Left lung (tissue), 10 donors: ENCODE measurements around the gene SYNGAP1. TPM values are rescaled to one million over a fixed set of nuclear protein-coding genes. Genes with fewer than 3 reads are reported as not detected.
"Not testable (repeated sequence)": the region's sequence is repeated elsewhere in the genome, so short reads cannot be mapped to it uniquely, and the experiment has no call there.

Experiments used
- ATAC-seq: fragments of 200-7000 bp; cut with Tn5 transposase; one replicate; pipeline ENCODE4 v1.9.1; 2020; ENCODE audit warnings: moderate library complexity
- DNase-seq, 4 donors: peaks; one replicate each; pipeline ENCODE4 v3.0.0-alpha.2; 2013 to 2020
- H3K27ac ChIP-seq, 2 donors: fragments of 200-600 bp; sonication (generic) in 1 of 2; one replicate each; pipeline versions ENCODE4 v1.5.0 to v1.8.0; 2020 to 2021
- H3K27me3 ChIP-seq, 2 donors: fragments of 200-600 bp; sonication (generic) in 1 of 2; one replicate each; pipeline versions ENCODE4 v1.5.0 to v1.8.0; 2020 to 2021
- H3K36me3 ChIP-seq, 2 donors: fragments of 200-600 bp; sonication (generic) in 1 of 2; one replicate each; pipeline versions ENCODE4 v1.5.0 to v1.8.0; 2020 to 2021
- H3K4me1 ChIP-seq, 2 donors: fragments of 200-600 bp; one replicate each; pipeline ENCODE4 v1.8.0; 2021
- H3K4me3 ChIP-seq, 2 donors: fragments of 200-600 bp; sonication (generic) in 1 of 2; one replicate each; pipeline versions ENCODE4 v1.5.0 to v1.8.0; 2020 to 2021; ENCODE audit warnings: mild to moderate bottlenecking in 1 of 2
- H3K9me3 ChIP-seq, 2 donors: fragments of 200-600 bp; sonication (generic) in 1 of 2; one replicate each; pipeline versions ENCODE4 v1.5.0 to v1.8.0; 2020 to 2021
- CTCF ChIP-seq, 2 donors: fragments of 200-600 bp; sonication (generic) in 1 of 2; IDR thresholded peaks; one replicate each; pipeline versions ENCODE4 v1.5.0 to v1.8.0; 2021; ENCODE audit warnings: antibody characterized with exemption in 2 of 2
- intact Hi-C, 2 donors: fragments of 100-400 bp; cut with DNase I; formaldehyde crosslinking; loops; one replicate each; pipeline versions ENCODE4 v1.11.2 to v1.14.2; 2022
- polyA plus RNA-seq, 6 donors: library from polyadenylated mRNA; unstranded; fragments of 120-200 nt; gene quantifications; one replicate each; pipeline ENCODE4 v1.2.1, GENCODE V29; 2013; ENCODE audit not compliant: insufficient read length in 6 of 6
- total RNA-seq, 2 donors: library from RNA; stranded (reverse); fragmentation: NEBNext Ultra II Directional; extraction: Animal tissue kit (Norgen Biotek cat#: 25700); gene quantifications; one replicate each; pipeline ENCODE4 v1.2.1, GENCODE V29; 2021
- donor health status: DM: no; HTN: yes; CAD: no.
- donor health status: DM: no; HTN: no; CAD: no.

Gene SYNGAP1
- total and polyA plus RNA-seq, 8 donors: 18.1 to 51.2 (median 44.6) TPM

- ATAC-seq: no peak
- H3K27me3 ChIP-seq: no peaks in the 10 kb centered on the region
- peak overlapping the region; percentile 55 to 57 for H3K4me3 ChIP-seq
- H3K36me3 ChIP-seq: no peaks in the 10 kb centered on the region
- no peak for DNase-seq
- H3K27ac ChIP-seq: peak overlapping the region in 1 of 2 donors; percentile 87
- peaks cover 0 to 25% of the 10 kb centered on the region in 2 donors for H3K4me1 ChIP-seq
- TF ChIP-seq CTCF (IDR thresholded peaks at IDR 0.05): no peak
- no peaks in the 10 kb centered on the region for H3K9me3 ChIP-seq
- intact Hi-C loops: no loop called here
Observed at GRCh38 chr6:33392595-33392948, 27.3 kb upstream of the SYNGAP1 start.

- DNase-seq (no peak), ATAC-seq (no peak)
- Histone ChIP-seq H3K4me1 (peaks cover 0 to 25% of the 10 kb centered on the region in 2 donors), H3K36me3 (no peaks in the 10 kb centered on the region), H3K9me3 (no peaks in the 10 kb centered on the region), H3K4me3 (no peak overlapping the region), H3K27me3 (no peaks in the 10 kb centered on the region), H3K27ac (no peak overlapping the region)
- intact Hi-C loops: no loop called here
- no peak for TF ChIP-seq CTCF (IDR thresholded peaks at IDR 0.05)
Observed at GRCh38 chr6:33392979-33393378, 26.9 kb upstream of the SYNGAP1 start.

GRCh38 chr6:33397541-33397940, 22.3 kb upstream of the SYNGAP1 start:
- Histone ChIP-seq H3K36me3 (no peaks in the 10 kb centered on the region), H3K4me1 (peaks cover 0 to 10% of the 10 kb centered on the region in 2 donors), H3K27ac (no peak overlapping the region), H3K27me3 (no peaks in the 10 kb centered on the region), H3K4me3 (no peak overlapping the region), H3K9me3 (no peaks in the 10 kb centered on the region)
- no peak for TF ChIP-seq CTCF (IDR thresholded peaks at IDR 0.05)
- no peak for DNase-seq
- ATAC-seq: no peak
- intact Hi-C loops: no loop called here

GRCh38 chr6:33398601-33399000, 21.3 kb upstream of the SYNGAP1 start:
- H3K27me3 ChIP-seq, H3K4me1 ChIP-seq, H3K4me3 ChIP-seq, H3K36me3 ChIP-seq, DNase-seq, H3K9me3 ChIP-seq, intact Hi-C loops, H3K27ac ChIP-seq, ATAC-seq: not testable (repeated sequence)

GRCh38 chr6:33399881-33400280, 20.0 kb upstream of the SYNGAP1 start:
- H3K27ac ChIP-seq, H3K27me3 ChIP-seq, H3K4me1 ChIP-seq, H3K4me3 ChIP-seq, H3K36me3 ChIP-seq, intact Hi-C loops, DNase-seq, H3K9me3 ChIP-seq, ATAC-seq: not testable (repeated sequence)

- no peak for TF ChIP-seq CTCF (IDR thresholded peaks at IDR 0.05)
- Histone ChIP-seq H3K4me1 (peaks cover 0 to 6% of the 10 kb centered on the region in 2 donors), H3K36me3 (peaks cover 0 to 4% of the 10 kb centered on the region in 2 donors), H3K4me3 (no peak overlapping the region), H3K27me3 (no peaks in the 10 kb centered on the region), H3K27ac (no peak overlapping the region), H3K9me3 (no peaks in the 10 kb centered on the region)
- intact Hi-C loops: no loop called here
- DNase-seq (no peak), ATAC-seq (no peak)
Observed at GRCh38 chr6:33404884-33405283, 15.0 kb upstream of the SYNGAP1 start.
